Measurements from ENCODE around the gene MAP4K5. TPM values are rescaled to one million over a fixed set of nuclear protein-coding genes. Genes with fewer than 3 reads are reported as not detected.

Gene MAP4K5
- total RNA-seq, 1 donor from 2014 or later = 179 TPM

DNA sequence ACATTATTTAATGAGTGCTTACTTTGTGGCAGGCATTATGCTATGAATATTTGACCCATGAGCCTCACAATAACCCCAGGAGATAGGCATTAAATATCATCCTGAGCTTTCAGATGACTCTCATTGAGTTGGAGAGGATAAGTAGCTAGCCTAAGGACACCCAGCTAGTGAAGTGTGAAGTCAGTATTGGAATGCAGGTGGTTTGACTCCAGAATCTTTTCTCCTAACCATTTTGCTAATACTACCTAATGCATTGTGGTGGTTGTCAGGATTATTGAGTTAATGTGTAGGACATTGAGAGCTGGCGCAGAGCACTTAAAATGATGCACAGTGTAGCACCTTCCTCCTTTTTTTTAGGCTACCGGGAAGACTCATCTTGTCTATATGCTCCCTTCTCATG lies 131.9 kb downstream of the MAP4K5 start:
- no peak for DNase-seq (ENCODE audit: low spot score)

DNA sequence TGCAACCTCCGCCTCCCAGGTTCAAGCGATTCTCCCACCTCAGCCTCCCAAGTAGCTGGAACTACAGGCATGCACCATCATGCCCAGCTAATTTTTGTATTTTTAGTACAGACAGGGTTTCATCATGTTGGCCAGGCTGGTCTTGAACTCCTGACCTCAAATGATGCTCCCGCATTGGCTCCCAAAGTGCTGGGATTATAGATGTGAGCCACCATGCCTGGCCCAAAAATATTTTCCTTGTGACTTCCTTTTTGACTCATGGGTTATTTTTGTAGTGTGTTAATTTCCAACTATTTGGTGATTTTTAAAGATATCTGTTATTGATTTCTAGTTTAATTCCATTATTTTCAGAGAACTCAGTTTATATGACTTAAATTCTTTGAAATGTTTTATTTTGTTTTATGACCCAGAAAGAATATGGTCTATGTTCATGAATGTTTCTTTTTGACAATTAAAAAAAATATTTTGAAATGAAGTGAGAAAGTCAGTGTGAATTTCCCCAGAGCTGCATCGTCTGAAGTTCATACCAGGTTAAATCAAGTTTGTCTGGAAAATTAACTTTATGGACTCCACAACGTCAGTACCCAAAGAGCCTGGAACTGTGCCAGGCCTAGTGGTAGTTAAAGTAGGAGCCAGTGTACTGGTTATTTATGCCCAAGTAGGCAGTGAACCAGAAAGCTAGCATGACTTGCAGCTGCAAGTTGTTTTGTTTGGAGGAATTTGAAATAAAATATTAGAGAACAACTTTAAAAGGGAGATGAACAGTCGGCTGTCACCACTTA lies 132.9 kb downstream of the MAP4K5 start:
- DNase-seq (ENCODE audit: low spot score) = no peak

DNA sequence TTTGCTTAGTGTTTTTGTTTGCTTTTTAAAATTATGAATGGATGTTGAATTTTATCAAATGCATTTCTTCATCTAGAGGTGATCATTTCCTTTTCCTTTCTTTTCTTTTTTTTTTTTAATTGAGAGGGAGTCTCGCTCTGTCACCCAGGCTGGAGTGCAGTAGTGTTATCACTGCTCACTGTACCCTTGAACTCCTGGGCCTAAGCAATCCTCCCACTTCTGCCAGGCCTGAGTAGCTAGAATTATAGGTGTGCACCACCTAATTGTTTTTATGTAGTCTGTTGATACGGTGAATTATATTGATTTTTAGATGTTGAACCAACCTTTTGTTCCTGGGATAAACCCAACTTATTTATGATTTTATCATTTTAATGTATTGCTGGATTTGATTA lies 134.2 kb downstream of the MAP4K5 start:
- DNase-seq (ENCODE audit: low spot score) = no peak

DNA sequence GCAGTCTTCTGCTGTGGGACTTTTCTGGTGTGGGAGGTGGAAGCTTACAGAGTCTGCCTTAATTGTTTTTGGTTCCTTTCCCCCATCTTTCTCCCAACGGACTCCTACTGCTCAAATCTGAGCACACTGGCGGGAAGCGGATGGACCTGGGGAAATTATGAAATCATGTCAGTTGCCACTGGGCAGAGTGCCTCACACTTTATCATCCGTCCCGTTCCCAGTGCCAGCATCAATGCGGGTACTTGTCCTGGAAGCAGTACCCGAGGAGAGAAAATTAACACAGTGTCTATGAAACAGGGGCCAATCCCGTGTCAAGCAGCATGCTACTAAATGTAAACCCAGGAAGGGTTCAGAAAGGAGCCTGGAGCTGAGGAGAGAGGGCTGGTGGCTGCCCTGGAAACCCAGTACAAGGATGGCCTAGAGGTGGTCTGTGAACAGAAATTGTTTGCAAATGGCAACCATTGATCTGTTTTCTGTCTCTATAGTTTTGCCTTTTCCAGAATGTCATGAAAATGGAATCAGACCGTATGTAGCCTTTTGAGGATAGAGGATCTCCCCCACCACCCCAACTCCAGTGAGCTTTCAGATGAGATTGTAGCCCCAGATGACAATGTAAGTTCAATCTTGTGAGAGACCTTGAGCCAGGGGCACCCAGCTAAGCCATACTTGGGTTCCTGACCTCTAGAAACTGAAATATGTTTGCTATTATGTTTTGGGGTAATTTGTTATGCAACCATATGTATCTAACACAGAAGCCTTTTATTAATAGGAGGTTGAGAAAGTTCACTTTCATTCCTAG lies 134.8 kb downstream of the MAP4K5 start:
- DNase-seq (ENCODE audit: low spot score) = no peak

DNA sequence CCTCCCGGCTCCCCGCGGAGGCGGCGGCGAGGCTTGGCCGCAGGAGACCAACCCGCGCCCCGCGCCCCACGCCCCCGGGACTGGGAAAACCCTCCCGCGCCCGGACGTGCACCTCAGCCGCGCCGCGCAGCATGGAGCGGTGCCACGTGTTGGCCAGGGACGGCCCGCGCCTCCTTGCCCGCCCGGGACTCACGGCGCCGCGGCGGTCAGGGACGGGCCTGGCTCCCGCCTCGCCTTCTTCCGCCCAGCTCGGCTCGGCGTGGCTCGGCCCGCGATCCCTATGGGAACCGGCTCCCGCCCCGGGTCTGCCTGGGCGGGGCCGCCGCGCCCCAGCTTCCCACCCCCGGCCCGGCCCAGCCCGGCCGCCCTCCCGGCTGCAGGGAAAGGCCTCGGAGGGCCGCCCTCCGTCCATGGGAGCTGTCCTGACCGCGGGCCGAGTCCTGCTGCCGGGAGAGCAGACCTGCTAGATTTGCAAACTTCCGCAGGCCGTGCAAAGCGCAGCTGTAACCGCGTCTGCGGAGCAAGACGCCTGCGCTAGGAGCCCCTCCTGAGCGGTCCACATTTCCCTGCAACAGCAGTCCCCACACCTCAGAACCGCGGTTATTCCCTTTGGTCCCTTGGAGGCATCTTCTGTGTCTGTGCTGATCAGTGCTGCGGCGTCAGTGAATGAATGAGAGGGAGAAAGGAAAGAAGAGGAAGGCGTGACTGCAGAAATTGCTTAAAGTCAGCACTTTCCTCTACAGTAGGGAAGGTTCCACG lies 135.6 kb downstream of the MAP4K5 start, which contains the start of gene CDKL1:
CDKL1 (minus strand) TSS at position 251 of the 759 bp plus-strand sequence. CDS start 1,013 bp downstream, outside the sequence.
- DNase-seq (ENCODE audit: low spot score) = peak; percentile 84

DNA sequence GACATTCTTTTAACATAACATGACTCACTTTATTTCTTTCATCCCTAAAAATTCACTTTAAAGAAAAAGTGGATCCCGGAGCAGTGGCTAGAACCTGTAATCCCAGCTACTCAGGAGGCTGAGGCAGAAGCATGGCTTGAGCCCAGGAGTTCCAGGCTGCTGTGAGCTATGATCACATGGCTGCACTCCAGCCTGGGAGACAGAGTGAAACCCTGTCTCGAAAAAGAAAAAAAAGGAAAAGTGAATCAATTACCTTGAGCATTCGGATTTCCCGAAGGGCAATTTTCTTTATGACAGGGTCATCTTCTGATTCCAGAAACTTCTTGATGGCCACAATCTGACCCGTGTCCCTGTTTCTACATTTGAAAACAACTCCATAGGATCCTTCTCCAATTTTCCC lies 136.9 kb downstream of the MAP4K5 start:
- peak; percentile 40 for DNase-seq (ENCODE audit: low spot score)

DNA sequence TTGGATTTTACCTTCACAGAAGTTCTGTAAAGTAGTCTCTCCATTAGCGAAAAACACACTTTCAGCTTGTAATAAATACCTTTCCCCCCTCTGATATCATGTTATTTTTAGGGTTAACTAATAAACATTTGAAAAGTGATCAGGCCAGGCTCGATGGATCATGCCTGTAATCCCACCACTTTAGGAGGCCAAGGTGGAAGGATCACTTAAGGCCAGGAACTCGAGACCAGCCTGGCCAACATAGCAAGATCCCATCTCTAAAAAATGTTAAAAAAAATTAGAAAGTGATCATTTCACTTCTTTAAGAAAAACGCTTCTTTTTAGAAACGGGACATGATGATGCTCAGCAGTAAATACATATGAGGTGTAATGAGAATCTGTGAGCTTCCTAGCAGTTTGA lies 137.7 kb downstream of the MAP4K5 start:
- DNase-seq (ENCODE audit: low spot score) = no peak

DNA sequence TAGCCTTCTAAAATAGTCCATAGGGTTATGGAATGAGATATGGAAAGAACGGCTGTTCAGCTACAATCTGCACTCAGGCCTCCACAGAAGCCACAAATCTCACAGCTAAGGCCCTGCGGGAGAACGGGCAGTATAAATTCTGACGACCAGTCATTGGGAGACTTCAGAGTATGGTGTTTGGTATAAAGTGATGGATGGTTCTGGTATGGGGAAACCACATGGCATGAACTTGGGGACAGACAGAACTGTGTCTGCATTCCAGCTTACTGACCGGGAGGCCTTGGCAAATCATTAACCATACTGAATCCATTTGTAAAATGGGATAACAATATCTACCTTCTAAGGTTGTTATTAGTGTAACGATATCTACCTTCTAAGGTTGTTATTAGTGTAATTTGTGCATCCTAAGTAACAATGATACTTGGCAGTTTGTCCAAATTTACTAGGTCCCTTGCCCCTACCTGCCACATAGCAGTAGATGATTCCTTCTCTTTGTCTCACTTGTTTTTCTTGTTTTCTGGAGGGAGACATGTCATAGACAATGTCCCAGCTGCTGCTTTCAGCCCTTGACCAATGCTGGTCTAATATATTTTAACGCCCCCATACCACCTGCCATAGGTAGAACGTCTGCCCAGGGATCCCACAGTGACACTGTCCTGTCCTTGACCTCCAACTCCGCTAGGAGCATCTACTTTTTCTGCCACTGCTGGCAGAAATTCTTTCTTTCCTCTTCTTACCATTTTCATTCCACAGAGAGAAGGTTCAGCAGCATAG lies 142.5 kb downstream of the MAP4K5 start:
- no peak for DNase-seq (ENCODE audit: low spot score)

DNA sequence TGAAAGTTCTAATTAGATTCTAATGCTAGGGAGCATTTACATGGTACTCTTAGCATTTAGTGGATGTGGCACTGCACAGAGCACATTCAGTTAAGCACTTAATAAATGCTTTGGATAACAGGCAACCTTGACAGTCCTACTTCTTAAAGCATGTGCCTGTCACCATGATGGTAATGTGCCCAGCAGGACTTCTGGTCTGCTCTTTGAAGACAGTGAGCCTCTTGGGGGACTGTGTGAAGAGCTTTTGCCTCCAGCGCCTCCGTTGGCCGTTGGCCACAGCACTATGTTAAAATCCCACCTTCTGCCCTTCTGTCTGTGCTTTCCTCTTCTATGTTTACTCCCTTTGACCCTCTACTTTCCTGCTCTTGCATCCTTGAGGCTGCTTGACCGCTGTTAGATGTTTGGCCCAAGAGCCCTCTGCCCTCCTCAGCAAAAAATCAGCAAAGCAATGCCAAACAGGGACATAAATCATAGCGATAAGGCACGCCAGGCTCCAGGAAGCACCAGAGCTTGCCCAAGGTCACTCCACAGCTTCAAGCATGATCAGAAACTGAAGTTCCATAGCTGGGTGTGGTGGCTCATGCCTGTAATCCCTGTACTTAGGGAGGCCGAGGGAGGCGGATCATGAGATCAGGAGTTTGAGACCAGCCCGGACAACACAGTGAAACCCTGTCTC lies 144.0 kb downstream of the MAP4K5 start:
- DNase-seq (ENCODE audit: low spot score) = peak; percentile 93

DNA sequence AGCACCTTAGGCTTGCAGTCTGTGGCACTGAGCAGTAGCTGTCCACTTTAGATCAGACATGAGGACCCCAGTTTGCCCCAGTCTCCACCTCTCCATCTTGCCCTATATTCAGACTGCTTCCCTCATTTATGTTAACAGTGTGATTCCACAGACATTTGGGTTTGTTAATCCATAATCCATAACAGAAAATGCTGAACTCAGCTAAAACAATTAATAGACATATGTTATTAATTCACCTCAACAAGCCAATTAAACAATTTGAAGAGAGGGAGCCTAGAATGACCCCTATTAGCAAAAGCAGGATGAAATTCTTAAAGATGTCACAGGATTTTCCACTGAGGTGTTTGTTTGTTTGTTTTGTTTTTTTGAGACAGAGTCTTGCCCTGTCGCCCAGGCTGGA lies 144.8 kb downstream of the MAP4K5 start:
- no peak for DNase-seq (ENCODE audit: low spot score)

DNA sequence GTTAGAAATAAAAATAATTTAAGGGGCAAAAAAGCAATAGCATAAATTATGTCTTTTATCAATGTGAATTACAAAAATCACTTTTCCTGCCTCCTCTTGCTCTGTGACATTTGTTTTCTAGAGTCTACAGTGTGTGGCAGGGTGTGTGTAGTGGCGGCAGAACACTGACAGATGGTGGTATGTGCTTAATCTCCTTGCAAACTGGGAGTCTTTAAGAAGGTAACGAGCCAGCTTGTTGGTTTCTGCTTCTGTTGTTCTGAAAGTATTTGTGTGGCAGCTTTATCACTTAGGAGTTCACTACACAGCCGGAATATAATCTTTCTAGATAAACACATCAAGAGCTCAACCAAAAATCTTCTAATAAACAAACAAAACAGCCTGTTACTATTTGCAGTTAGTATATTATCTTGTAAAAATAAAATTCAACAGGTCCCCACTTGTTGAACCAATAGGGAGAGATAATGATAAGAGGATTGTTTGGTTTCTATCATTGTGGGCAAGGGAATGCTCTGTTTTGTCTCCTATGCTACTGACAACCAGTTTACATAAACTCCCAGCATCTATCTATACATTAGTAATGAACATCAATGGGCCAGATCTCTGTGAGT lies 148.6 kb downstream of the MAP4K5 start:
- no peak for DNase-seq (ENCODE audit: low spot score)

DNA sequence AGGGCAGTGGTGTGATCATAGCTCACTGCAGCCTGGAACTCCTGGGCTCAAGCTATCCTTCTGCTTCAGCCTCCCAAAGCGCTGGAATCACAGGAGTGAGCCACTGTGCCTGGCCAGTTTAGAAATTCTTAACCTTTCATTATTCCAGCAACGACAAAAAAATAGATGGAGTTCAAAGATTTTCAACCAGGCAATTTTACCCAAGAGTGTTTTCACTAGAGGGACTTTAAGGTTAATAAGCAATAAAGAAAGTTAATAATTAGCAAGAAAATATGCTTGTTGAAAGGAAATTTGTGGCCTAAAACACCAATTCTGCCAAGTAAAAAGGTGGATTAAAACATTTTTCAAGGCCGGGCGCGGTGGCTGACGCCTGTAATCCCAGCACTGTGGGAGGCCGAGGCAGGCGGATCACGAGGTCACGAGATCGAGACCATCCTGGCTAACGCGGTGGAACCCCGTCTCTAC lies 150.5 kb downstream of the MAP4K5 start:
- no peak for DNase-seq (ENCODE audit: low spot score)

DNA sequence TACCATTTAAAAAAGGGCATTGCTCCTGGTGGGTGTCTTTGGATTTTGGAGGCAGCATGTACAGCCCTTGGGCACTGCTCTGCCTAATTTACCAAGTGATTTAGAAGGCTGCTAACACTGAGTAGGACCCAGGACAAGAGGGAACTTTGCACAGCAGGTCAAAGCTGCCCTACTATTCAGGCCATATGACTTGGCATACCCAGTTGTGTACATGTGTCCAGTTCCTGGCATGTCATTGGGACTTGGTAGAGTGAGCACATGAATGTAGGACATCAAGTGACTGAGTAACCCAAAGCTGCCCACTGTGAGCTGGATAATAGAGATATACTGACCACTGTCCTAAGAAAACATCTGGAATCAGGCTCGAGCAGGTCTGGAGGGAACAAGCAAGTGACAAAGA lies 151.4 kb downstream of the MAP4K5 start:
- DNase-seq (ENCODE audit: low spot score) = no peak

DNA sequence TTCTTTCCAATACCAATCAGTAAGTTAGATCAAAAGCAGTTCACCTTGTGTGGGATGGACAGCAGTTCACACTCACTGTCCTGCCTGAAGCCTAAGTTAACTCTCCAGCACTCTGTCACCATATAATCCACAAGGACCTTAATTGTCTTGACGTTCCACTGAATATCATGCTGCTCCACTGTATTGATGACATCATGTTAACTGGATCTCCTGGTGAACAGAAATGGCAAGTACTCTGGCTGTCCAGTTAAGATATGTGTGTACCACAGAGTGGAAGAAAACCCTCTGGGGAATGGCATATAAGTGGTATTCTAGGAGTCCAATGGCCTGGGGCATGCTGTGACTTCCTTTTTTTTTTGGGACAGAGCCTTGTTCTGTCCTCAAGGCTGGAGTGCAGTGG lies 151.9 kb downstream of the MAP4K5 start:
- no peak for DNase-seq (ENCODE audit: low spot score)

DNA sequence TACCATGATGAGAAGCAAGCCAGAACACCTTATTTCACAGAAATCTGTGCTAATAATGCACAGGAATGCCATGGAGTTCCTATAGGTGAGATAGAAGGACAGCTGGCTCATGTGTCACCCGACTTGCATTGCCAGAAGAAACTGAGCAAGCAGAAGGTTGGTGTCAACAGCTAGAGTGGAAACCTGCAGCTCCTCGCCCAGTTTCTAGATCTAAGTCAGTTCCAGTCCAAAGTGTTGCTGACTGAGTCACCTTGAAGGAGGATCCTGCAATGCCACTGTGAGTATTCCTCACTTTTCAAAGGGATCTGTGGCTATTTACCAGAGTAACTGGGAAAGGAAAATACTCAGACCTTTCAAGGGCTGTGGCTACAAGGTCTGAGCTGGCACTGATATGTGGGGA lies 152.8 kb downstream of the MAP4K5 start:
- DNase-seq (ENCODE audit: low spot score) = no peak

DNA sequence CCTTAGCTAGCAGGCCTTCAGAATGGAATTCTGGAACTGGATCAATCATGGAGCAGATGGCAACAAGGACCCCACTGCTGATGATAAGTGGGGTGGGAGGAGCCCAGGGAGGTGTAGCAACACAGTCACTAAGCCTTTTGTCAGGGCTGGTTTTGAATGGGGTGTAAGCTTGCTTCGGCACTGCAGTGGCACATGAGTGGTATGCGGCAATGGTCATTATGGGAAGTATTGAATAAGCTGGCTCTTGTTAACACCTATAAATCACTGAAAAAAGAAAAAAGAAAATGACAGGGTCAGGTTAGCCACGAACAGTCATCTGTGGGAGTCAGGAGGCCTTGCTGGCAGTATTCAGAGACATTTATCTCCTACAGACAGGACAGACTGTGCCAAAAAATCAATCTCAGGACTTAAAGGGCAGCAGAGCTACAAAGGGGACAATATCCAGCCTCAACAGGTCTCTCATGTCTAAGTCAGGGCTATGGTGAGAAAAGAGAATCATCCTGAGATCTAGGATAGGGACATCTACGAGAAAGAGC lies 154.8 kb downstream of the MAP4K5 start:
- DNase-seq (ENCODE audit: low spot score) = no peak

DNA sequence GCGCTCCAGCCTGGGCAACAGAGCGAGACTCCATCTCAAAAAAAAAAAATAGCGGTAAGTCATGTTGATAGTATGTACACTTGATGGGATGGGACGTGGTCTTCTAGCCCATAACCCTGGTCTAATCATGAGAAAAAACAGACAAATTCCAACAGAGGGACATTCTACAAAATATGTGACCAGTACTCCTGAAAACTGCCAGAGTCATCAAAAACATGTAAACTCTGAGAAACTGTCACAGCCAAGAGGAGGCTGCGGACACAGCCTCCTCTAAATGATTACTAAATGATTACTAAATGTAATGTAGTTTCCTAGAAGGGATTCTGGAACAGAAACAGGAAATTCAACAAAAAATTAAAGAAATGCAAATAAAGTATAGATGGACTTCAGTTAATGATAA lies 156.6 kb downstream of the MAP4K5 start:
- DNase-seq (ENCODE audit: low spot score) = no peak

DNA sequence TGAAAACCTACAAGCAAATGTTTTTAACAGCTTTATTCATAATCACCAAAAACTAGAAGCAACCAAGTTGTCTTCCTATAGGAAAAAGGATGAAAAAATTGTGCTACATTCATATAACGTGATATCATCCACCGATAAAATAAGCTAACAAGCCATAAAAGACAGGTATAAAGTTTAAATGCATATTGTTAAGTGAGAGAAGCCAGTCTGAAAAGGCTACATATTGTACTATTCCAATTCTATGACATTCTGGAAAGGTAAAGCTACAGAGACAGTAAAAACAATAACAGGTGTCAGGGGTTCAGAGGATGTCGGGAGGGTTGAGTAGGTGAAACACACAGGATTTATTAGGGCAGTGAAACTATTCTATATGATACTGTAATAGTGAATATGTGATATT lies 158.4 kb downstream of the MAP4K5 start:
- no peak for DNase-seq (ENCODE audit: low spot score)

DNA sequence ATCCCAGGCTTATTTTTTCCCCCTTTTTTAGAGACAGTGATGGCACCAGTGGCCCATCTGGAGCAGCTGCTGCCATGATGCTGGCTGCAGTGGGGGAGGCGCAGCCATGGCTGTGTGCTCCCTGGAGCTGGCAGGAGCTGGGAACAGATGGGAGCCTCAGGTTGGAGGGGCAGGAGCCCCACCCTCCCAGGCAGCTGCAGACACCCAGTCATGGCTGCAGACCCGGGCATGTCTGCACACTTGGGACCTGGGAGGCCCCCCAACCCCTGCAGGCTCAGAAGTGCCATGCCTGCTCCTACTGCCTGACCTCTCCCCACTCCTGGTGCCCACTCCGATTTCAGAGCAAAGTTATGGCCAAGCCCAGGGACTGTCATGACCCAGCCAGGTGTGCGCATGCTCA lies 160.8 kb downstream of the MAP4K5 start:
- no peak for DNase-seq (ENCODE audit: low spot score)
